Measurements from ENCODE around the gene AHSP.
"Not testable (repeated sequence)": the region's sequence is repeated elsewhere in the genome, so short reads cannot be mapped to it uniquely, and the experiment has no call there.

AHSP gene

DNA sequence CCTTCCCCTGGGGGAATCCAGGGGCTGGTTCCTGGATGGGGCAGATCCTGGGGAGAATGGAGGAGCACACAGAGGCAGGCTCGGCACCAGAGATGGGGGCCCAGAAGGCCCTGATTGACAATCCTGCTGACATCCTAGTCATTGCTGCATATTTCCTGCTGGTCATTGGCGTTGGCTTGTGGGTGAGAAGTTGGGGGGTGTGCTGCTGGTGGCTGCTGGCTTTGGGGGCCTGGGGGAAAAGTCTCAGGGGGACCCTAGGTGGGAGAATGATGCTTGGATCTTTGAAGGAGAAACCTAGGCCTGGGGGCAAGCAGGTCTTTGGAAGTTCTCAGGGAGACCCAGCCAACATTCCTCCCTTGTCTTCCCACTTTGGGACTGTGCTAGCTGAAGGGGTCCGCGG, 44.6 kb upstream of the AHSP start, which contains the start of gene SLC5A2:
Gene SLC5A2 (plus strand): TSS at position 43 of the 400 bp plus-strand sequence. CDS start 14 bp downstream, at position 57.
- DNase-seq, result no peak
- H3K9ac ChIP-seq (ENCODE audit: low read length), result peak within 1 kb of the TSS; percentile 5
- H2BK12ac ChIP-seq (ENCODE audit: low read length), result no peak within 1 kb of the TSS
- no peak within 1 kb of the TSS for H3K14ac ChIP-seq (ENCODE audit: low read length)
- WGBS (ENCODE audit: extremely low coverage, insufficient coverage, insufficient read length), result no CpG with 5 or more reads among the region's 4 CpGs
- no peaks in the 10 kb centered on the region for H3K79me2 ChIP-seq (ENCODE audit: control insufficient read depth, insufficient read depth, low read length, poor library complexity)
- H3K4me2 ChIP-seq (ENCODE audit: low read length), result no peak within 1 kb of the TSS
- peaks cover 2 to 10% of the 10 kb centered on the region in 2 experiments for H3K4me1 ChIP-seq (ENCODE audit: control insufficient read depth in 1 of 2, insufficient read depth in 2 of 2, low read length in 2 of 2)
- peaks cover 23% of the 10 kb centered on the region for H3K27me3 ChIP-seq (ENCODE audit: insufficient read depth, low read length)
- H2AK5ac ChIP-seq (ENCODE audit: low read length), result no peak within 1 kb of the TSS
- no peaks in the 10 kb centered on the region for H3K36me3 ChIP-seq (ENCODE audit: control insufficient read depth in 1 of 2, insufficient read depth in 2 of 2, low read length in 2 of 2)
- H4K91ac ChIP-seq (ENCODE audit: low read depth, low read length), result no peak within 1 kb of the TSS
- H3K79me1 ChIP-seq (ENCODE audit: low read length), result no peaks in the 10 kb centered on the region
- H3K4me3 ChIP-seq (ENCODE audit: low read depth, low read length), result no peak within 1 kb of the TSS
- no peak within 1 kb of the TSS for H2BK120ac ChIP-seq (ENCODE audit: insufficient read depth, low read length, poor library complexity)
- no peak within 1 kb of the TSS for H3K23ac ChIP-seq (ENCODE audit: low read length)
- H3K9me3 ChIP-seq (ENCODE audit: insufficient read depth, low read depth, low read length), result peaks cover 2% of the 10 kb centered on the region
- H3K4ac ChIP-seq (ENCODE audit: low read depth, low read length), result no peak within 1 kb of the TSS
- no peak within 1 kb of the TSS for H2BK5ac ChIP-seq (ENCODE audit: low read depth, low read length, poor library complexity)
- no peak within 1 kb of the TSS for H3K27ac ChIP-seq (ENCODE audit: low read depth, low read length)
- H3K18ac ChIP-seq (ENCODE audit: low read length), result no peak within 1 kb of the TSS
- H4K8ac ChIP-seq (ENCODE audit: low read depth, low read length), result no peak within 1 kb of the TSS
- no peak within 1 kb of the TSS for H4K12ac ChIP-seq (ENCODE audit: low read depth, low read length)
- H2AFZ ChIP-seq (ENCODE audit: insufficient read depth, low read length, poor library complexity), result no peak within 1 kb of the TSS

DNA sequence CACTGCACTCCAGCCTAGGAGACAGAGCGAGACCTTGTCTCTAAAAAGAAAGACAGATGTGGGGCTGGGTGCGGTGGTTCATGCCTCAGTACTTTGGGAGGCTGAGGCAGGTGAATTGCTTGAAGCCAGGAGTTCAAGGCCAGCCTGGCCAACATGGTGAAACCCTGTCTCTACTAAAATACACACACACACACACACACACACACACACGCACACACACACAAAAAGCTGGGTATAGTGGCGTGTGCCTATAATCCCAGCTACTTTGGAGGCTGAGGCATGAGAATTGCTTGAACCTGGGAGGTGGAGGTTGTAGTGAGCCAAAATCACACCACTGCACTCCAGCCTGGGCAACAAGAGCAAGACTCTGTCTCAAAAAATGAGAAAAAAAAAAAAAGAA, 43.7 kb upstream of the AHSP start:
- H3K4me1 ChIP-seq (ENCODE audit: control insufficient read depth in 1 of 2, insufficient read depth in 2 of 2, low read length in 2 of 2), result peaks cover 7 to 14% of the 10 kb centered on the region in 2 experiments
- not testable (repeated sequence) for H2AFZ ChIP-seq (ENCODE audit: insufficient read depth, low read length, poor library complexity); H3K79me2 ChIP-seq (ENCODE audit: control insufficient read depth, insufficient read depth, low read length, poor library complexity); H2AK5ac ChIP-seq (ENCODE audit: low read length); DNase-seq; H4K12ac ChIP-seq (ENCODE audit: low read depth, low read length); H3K4me3 ChIP-seq (ENCODE audit: low read depth, low read length); H3K14ac ChIP-seq (ENCODE audit: low read length); H3K79me1 ChIP-seq (ENCODE audit: low read length); H3K27ac ChIP-seq (ENCODE audit: low read depth, low read length); H3K4me2 ChIP-seq (ENCODE audit: low read length); H4K91ac ChIP-seq (ENCODE audit: low read depth, low read length); H3K9me3 ChIP-seq (ENCODE audit: insufficient read depth, low read depth, low read length); H3K9ac ChIP-seq (ENCODE audit: low read length); H3K36me3 ChIP-seq (ENCODE audit: control insufficient read depth in 1 of 2, insufficient read depth in 2 of 2, low read length in 2 of 2); H3K18ac ChIP-seq (ENCODE audit: low read length); H3K4ac ChIP-seq (ENCODE audit: low read depth, low read length); H4K8ac ChIP-seq (ENCODE audit: low read depth, low read length); H2BK12ac ChIP-seq (ENCODE audit: low read length); H3K23ac ChIP-seq (ENCODE audit: low read length); H2BK5ac ChIP-seq (ENCODE audit: low read depth, low read length, poor library complexity); H2BK120ac ChIP-seq (ENCODE audit: insufficient read depth, low read length, poor library complexity)
- no CpG with 5 or more reads among the region's 4 CpGs for WGBS (ENCODE audit: extremely low coverage, insufficient coverage, insufficient read length)
- peaks cover 32% of the 10 kb centered on the region for H3K27me3 ChIP-seq (ENCODE audit: insufficient read depth, low read length)

DNA sequence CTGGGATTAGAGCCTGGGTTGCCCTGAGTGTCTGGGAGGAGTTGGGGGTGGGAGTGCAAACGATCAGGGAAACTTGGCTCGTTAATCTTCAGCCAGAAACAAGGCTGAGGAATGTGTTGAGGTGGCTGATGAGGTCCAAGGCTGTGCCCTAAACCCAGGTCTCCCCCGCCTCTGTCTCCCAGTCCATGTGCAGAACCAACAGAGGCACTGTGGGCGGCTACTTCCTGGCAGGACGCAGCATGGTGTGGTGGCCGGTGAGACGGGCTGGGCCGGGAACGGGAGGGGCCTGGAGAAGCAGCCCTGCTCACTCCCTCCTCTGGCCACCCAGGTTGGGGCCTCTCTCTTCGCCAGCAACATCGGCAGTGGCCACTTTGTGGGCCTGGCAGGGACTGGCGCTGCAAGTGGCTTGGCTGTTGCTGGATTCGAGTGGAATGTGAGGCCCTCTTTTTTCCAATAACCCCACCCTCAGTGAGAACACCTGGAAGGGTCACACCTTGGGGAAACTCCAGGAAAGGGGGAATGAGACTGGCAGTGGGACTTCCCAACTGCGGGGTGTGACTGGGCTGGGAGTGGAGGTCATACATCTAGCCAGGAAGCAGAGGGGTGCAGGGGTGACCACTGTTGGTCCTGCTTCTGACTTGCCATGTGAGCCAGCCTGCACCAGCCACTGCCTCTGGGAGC, 43.1 kb upstream of the AHSP start:
- H3K79me2 ChIP-seq (ENCODE audit: control insufficient read depth, insufficient read depth, low read length, poor library complexity), result no peaks in the 10 kb centered on the region
- H2AK5ac ChIP-seq (ENCODE audit: low read length), result no peak overlapping the region
- H2BK12ac ChIP-seq (ENCODE audit: low read length), result no peak overlapping the region
- H3K27me3 ChIP-seq (ENCODE audit: insufficient read depth, low read length), result peaks cover 35% of the 10 kb centered on the region
- no peak overlapping the region for H4K8ac ChIP-seq (ENCODE audit: low read depth, low read length)
- H2AFZ ChIP-seq (ENCODE audit: insufficient read depth, low read length, poor library complexity), result no peak overlapping the region
- peaks cover 11% of the 10 kb centered on the region for H3K9me3 ChIP-seq (ENCODE audit: insufficient read depth, low read depth, low read length)
- peaks cover 7 to 14% of the 10 kb centered on the region in 2 experiments for H3K4me1 ChIP-seq (ENCODE audit: control insufficient read depth in 1 of 2, insufficient read depth in 2 of 2, low read length in 2 of 2)
- no CpG with 5 or more reads among the region's 14 CpGs for WGBS (ENCODE audit: extremely low coverage, insufficient coverage, insufficient read length)
- no peak overlapping the region for H3K27ac ChIP-seq (ENCODE audit: low read depth, low read length)
- H3K9ac ChIP-seq (ENCODE audit: low read length), result no peak overlapping the region
- no peak overlapping the region for H3K4me2 ChIP-seq (ENCODE audit: low read length)
- H3K18ac ChIP-seq (ENCODE audit: low read length), result no peak overlapping the region
- no peak overlapping the region for H3K23ac ChIP-seq (ENCODE audit: low read length)
- H2BK5ac ChIP-seq (ENCODE audit: low read depth, low read length, poor library complexity), result no peak overlapping the region
- DNase-seq, result no peak
- no peak overlapping the region for H4K91ac ChIP-seq (ENCODE audit: low read depth, low read length)
- no peak overlapping the region for H2BK120ac ChIP-seq (ENCODE audit: insufficient read depth, low read length, poor library complexity)
- H3K14ac ChIP-seq (ENCODE audit: low read length), result no peak overlapping the region
- no peak overlapping the region for H3K4me3 ChIP-seq (ENCODE audit: low read depth, low read length)
- no peaks in the 10 kb centered on the region for H3K79me1 ChIP-seq (ENCODE audit: low read length)
- H4K12ac ChIP-seq (ENCODE audit: low read depth, low read length), result no peak overlapping the region
- peaks cover 0 to 2% of the 10 kb centered on the region in 2 experiments for H3K36me3 ChIP-seq (ENCODE audit: control insufficient read depth in 1 of 2, insufficient read depth in 2 of 2, low read length in 2 of 2)
- no peak overlapping the region for H3K4ac ChIP-seq (ENCODE audit: low read depth, low read length)

DNA sequence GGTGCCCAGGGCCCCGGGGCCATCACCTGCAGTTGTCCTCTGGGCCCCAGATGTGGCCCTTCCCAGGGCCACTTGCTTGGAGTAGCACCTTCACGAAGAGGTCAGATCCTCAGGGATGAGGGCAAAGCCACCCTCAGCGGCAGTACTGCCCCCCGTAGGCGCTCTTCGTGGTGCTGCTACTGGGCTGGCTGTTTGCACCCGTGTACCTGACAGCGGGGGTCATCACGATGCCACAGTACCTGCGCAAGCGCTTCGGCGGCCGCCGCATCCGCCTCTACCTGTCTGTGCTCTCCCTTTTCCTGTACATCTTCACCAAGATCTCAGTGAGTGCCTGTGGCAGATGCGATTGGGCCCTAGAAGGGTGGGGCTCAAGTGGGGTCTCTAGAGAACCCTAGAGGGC, 42.1 kb upstream of the AHSP start:
- H3K23ac ChIP-seq (ENCODE audit: low read length), result no peak overlapping the region
- WGBS (ENCODE audit: extremely low coverage, insufficient coverage, insufficient read length), result no CpG with 5 or more reads among the region's 17 CpGs
- peaks cover 11% of the 10 kb centered on the region for H3K9me3 ChIP-seq (ENCODE audit: insufficient read depth, low read depth, low read length)

More for the DNA sequence above, 42.1 kb upstream of the AHSP start:
- H4K8ac ChIP-seq (ENCODE audit: low read depth, low read length), result no peak overlapping the region
- peaks cover 7 to 14% of the 10 kb centered on the region in 2 experiments for H3K4me1 ChIP-seq (ENCODE audit: control insufficient read depth in 1 of 2, insufficient read depth in 2 of 2, low read length in 2 of 2)
- H2AK5ac ChIP-seq (ENCODE audit: low read length), result no peak overlapping the region
- H3K36me3 ChIP-seq (ENCODE audit: control insufficient read depth in 1 of 2, insufficient read depth in 2 of 2, low read length in 2 of 2), result peaks cover 8 to 11% of the 10 kb centered on the region in 2 experiments
- H3K4me3 ChIP-seq (ENCODE audit: low read depth, low read length), result no peak overlapping the region
- no peak overlapping the region for H2BK120ac ChIP-seq (ENCODE audit: insufficient read depth, low read length, poor library complexity)
- H3K18ac ChIP-seq (ENCODE audit: low read length), result no peak overlapping the region
- H3K14ac ChIP-seq (ENCODE audit: low read length), result no peak overlapping the region
- H3K79me1 ChIP-seq (ENCODE audit: low read length), result no peaks in the 10 kb centered on the region
- no peak overlapping the region for H4K12ac ChIP-seq (ENCODE audit: low read depth, low read length)
- H2BK5ac ChIP-seq (ENCODE audit: low read depth, low read length, poor library complexity), result no peak overlapping the region
- H3K9ac ChIP-seq (ENCODE audit: low read length), result no peak overlapping the region
- peaks cover 35% of the 10 kb centered on the region for H3K27me3 ChIP-seq (ENCODE audit: insufficient read depth, low read length)
- no peak overlapping the region for H4K91ac ChIP-seq (ENCODE audit: low read depth, low read length)
- no peak for DNase-seq
- H3K79me2 ChIP-seq (ENCODE audit: control insufficient read depth, insufficient read depth, low read length, poor library complexity), result no peaks in the 10 kb centered on the region
- H3K27ac ChIP-seq (ENCODE audit: low read depth, low read length), result no peak overlapping the region
- no peak overlapping the region for H2AFZ ChIP-seq (ENCODE audit: insufficient read depth, low read length, poor library complexity)
- H2BK12ac ChIP-seq (ENCODE audit: low read length), result no peak overlapping the region
- no peak overlapping the region for H3K4me2 ChIP-seq (ENCODE audit: low read length)
- no peak overlapping the region for H3K4ac ChIP-seq (ENCODE audit: low read depth, low read length)
